DMS53 treated with DMSO at 0.1 percent for 48 hours (cell line): ENCODE results near the gene MOB3C.
A peak's percentile ranks its signal among the peaks of the same experiment; 100 is the strongest.
"Not testable (repeated sequence)": the region's sequence is repeated elsewhere in the genome, so short reads cannot be mapped to it uniquely, and the experiment has no call there.

Experiments
- DNase-seq: peaks from one replicate; lab custom pipeline; 2025; ENCODE audit not compliant: unreplicated experiment; lab: John Stamatoyannopoulos, UW

Gene MOB3C

DNA sequence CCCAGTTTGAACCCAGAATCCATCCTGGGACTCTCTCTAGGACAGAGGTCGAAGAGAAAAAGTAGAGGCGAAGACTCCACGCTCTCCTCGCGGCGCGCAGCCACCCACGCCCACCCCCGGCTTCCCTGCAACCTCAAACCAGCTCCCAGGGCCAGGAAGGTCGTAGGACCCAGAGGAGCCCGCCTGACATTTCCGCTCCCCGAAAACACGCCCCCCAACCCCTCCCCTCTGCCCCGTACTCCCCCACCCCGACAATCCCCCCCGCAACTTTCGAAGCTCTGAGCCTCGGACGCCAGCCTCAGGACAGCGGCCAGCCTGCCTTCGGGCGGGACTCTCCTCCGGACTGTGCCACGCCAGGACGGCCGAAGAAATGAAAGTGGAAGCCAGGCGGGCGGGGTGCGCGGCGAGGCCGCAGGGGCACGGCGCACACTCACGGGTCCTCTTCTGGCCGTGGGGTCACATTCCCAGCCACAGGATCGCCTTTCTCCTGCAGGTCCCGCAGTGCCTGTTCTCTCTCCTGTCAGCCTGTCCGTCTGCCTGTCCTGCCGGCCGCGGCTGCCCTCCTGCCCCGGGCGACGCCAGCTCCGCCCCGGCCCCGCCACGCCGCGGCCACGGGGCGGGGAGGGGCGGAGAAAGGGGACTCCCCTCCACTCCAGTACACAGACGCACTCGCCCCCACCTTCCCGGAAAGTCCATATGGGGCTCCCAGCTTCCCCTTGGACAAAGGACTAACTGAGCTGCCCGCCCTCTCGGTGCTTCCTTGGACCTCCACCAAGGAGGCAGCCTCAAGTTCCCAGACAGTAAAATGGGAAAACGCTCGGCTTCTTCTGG, at the start of gene MOB3C:
TSS of gene MOB3C (minus strand) at position 535 of the 831 bp plus-strand sequence. CDS start 3,490 bp downstream, outside the sequence.
- DNase-seq: peak; percentile 61

DNA sequence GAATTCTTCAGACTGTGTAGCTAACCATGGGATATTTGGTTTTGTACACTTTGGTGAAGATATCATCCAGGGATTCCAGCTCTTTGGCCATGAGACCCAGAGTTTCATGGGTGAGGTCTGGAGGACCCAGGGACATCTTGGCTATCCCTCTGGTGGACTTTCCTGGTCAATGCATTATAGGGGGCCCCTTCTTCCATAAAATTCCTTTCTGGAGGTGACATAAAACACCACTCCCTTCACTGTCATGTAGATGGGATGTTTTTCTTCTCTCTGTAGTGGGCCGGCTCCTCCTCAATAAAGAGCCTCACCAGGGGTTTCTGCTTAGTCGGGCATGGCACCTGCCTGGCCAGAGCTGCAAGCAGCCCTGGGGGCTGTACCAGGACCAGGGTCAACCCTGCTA, 49.4 kb upstream of the MOB3C start:
- DNase-seq: no peak

DNA sequence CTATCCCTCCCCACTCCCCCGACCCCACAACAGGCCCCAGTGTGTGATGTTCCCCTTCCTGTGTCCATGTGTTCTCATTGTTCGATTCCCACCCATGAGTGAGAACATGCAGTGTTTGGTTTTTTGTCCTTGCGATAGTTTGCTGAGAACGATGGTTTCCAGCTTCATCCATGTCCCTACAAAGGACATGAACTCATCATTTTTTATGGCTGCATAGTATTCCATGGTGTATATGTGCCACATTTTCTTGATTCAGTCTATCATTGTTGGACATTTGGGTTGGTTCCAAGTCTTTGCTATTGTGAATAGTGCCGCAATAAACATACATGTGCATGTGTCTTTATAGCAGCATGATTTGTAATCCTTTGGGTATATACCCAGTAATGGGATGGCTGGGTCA, 46.3 kb upstream of the MOB3C start:
- not testable (repeated sequence) for DNase-seq

DNA sequence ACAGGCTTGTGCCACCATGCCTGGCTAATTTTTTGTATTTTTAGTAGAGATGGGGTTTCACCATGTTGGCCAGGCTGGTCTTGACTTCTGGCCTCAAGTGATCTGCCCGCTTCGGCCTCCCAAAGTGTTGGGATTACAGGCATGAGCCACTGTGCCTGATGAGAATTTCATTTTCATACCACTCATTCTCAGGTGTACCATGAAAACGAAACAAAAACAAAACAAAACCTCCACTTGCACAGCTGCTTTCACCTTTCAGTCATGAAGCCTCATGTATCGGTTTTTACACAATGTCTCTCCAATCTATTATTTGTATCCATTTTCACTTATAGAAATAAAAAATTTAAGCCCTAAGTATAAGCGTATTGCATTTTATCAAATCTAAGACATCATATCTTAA, 43.5 kb upstream of the MOB3C start:
- DNase-seq: not testable (repeated sequence)

DNA sequence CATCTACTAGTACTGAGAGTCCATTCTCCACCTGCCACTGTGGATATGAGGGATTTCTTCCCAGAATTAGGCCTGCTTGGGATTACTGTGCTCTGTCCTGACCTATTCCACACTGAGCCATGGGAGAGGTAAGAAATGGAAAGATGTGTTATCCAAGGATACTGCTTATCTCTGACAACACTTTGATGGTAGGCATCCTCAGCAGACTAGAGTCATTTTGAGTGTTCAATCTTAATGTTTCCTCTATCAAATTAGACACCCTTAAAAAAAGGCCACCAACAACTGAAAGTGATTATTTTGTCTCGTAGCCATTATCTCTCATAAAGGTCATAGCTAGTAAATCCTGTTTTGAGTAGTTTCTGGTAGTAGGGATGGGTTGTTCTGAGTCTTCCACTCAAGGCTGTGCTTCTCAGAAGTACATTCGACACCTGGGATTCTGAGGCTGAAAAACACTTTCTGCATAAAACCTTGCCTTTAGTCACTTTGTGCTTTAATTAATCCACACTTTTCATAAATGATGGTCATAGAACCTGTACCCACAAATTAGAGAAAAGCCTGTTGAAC, 42.8 kb upstream of the MOB3C start:
- no peak for DNase-seq

DNA sequence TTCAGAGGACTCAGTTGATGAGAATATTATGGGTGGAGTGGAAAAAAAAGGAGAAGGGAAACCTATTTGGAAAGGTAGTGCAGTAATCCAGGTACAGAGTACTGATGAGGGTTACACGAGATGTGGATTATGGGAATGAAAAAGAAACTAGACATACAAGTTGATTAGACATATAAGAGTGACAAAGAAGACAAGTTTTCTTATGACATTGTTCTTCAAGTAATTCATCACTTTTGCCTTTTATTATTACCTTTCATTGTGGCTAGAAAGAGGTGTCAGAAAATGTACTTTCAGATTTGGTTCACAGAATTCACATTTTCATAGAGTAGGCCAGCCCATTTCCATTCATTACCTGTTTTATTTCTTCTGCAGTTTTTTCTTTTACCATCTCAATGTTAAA, 41.2 kb upstream of the MOB3C start:
- no peak for DNase-seq

DNA sequence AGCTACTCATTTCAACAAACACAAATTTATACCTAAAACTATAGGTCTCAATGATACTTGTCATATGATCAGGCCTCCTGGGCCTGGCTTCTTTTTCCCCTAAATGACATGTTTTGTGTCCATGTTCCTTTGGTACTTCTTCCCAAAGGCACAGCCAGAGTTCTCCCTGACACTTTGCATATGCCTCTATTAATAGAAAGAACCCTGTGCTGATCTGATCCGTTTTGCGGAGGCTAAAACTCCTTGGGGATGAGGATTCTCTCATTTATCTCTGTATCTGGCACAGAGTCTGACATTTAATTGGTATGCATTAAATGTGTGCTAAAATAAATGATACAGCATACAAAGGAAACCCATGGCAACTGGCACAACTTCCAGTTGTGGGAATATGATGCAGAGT, 40.0 kb upstream of the MOB3C start:
- DNase-seq: no peak

DNA sequence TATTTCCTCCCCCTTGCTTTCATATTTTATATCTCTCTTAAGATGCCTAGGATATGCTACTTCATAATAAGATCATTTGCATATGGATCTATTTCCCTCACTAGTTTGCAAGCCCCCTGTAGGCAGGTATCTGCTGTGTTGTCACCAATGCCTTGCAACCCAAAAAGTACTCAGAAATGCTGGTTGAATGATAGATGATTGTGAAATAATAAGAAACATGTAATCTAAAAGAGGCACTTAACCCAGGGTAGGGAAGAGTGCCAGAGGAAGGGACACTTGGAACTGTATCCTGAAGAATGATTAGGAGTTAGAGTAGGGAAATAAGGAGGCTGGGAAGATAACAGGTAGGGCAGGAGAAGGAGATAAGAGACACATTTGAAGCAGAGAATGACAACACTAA, 39.2 kb upstream of the MOB3C start:
- DNase-seq: no peak

DNA sequence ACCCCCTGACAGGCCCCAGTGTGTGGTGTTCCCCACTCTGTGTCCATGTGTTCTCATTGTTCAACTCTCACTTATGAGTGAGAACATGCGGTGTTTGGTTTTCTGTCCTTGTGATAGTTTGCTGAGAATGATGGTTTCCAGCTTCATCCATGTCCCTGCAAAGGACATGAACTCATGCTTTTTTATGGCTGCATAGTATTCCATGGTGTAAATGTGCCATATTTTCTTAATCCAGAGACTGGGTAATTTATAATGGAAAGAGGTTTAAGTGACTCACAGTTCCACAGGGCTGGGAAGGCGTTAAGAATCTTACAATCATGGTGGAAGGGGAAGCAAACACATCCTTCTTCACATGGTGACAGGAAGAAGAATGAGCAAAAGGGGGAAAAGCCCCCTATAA, 38.1 kb upstream of the MOB3C start:
- DNase-seq: not testable (repeated sequence)

DNA sequence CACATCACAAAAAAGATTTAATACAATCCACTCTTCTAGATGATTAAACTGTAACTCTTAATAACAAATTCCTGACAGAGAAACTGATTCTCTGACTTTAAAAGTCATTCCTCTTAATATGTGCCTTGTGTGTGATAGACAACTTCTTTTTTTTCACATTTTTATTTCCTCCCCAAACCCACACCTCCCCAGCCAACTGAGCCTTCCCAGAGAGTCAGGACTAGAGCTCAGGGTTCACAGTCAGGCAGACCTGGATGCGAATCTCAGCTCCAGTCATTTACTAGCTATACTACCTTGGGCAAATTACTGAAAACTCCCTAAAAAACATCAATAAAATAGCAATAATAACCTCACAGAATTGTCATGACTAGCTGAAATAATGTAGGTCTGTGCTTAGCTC, 37.4 kb upstream of the MOB3C start:
- DNase-seq: no peak

DNA sequence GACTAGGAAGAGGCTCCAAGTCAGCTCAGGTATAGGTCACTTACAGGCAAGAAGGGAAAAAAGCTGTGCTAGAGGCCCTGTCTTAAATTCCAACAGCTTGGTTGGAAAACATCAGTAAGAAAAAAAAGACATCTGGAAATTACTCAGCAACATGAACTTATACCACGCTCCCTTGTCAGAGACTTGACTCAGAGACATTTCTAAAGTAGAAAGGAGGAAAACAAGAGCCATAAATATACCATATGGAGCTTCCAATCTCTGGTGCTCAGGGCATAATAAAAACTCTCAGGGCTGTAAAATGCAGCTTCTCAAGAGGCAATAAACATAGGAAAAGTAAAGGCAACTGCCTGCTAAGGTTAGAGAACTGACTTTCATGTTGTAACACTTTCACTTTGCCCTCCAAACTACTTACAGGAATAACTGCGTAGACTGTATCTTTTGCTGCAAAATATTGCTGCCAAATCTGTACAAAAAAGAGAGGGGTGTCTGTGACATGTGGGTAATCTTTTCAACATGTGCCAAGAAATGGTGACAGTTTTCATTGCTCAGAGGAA, 36.9 kb upstream of the MOB3C start:
- no peak for DNase-seq

DNA sequence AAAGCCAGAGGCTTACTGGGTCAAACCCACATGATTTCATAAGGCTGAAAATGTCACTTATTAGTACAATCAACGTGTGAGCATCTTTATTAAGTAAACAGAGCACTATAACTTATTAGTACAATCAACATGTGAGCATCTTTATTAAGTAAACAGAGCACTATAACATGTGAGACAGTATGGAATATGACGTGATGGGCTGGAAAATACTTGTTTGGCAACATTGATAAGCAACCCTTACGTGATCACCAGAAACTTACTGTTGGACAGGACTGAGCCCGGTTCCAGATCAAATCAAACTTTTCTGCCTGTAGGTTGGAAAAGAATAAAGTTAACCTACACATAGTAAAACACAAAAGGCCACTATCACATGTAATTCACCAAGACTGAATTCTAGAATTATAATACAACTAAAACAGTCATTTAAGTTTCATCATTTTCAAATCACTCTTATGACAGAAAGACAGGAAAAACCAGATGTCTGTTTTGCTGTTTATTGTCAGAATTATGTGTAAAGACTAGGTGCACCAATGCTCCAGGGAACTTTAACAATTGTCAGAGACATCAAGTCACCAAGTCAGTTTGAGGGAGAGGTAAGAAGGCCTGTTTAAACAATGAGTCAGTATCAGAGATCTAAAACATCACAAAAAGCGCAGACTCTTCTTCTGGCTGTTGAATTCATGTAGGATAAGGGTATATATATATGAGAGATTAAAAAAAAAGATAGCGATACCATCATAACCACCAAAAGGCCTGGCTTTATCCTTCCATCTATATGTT, 35.9 kb upstream of the MOB3C start:
- no peak for DNase-seq

DNA sequence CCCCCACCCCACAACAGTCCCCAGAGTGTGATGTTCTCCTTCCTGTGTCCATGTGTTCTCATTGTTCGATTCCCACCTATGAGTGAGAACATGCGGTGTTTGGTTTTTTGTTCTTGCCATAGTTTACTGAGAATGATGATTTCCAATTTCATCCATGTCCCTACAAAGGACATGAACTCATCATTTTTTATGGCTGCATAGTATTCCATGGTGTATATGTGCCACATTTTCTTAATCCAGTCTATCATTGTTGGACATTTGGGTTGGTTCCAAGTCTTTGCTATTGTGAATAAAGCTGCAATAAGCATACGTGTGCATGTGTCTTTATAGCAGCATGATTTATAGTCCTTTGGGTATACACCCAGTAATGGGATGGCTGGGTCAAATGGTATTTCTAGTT, 34.5 kb upstream of the MOB3C start:
- not testable (repeated sequence) for DNase-seq

DNA sequence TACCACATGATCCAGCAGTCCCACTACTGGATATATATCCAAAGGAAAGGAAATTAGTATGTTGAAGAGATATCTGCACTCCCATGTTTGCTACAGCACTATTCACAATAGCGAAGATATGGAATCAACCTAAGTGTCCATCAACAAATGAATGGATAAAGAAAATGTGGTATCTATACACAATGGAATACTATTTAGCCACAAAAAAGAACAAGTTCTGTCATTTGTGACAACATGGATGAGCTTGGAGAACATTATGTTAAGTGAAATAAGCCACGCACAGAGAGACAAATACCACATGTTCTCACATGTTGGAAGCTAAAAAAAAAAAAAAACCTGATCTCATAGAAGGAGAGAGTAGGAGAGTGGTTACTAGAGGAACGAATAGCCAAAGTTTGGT, 33.9 kb upstream of the MOB3C start:
- no peak for DNase-seq

DNA sequence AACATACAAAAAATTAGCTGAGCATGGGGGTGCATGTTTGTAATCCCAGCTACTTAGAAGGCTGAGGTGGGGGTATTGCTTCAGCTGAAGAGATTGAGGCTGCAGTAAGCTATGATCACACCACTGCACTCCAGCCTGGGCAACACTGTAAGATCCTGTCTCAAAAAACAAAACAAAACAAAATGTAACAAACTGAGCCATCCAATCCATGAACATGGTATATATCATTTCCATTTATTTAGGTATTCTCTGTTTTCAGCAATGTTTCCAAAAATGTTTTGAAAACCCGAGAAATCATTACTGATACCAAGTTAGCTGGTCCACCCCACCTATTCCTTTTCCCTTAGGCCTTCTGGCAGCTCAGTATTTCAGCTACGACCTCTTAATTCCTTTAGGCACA, 33.2 kb upstream of the MOB3C start:
- DNase-seq: no peak

DNA sequence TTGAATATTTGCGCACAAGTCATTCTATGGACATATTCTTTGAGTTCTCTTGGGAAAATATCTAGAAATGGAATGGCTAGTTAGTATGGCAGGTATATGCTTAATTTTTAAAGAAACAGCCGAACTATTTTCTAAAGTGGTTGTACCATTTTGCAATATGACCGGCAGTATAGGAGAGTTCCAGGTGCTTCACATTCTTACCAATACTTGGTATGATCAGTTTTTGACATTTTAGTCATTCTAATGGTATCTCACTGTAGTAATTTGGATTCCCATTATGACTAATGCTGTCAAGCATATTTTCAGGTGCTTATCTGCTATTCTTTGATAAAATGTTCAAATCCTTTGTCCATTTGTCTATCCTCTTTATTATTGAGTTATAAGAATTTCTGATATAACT, 31.0 kb upstream of the MOB3C start:
- no peak for DNase-seq

DNA sequence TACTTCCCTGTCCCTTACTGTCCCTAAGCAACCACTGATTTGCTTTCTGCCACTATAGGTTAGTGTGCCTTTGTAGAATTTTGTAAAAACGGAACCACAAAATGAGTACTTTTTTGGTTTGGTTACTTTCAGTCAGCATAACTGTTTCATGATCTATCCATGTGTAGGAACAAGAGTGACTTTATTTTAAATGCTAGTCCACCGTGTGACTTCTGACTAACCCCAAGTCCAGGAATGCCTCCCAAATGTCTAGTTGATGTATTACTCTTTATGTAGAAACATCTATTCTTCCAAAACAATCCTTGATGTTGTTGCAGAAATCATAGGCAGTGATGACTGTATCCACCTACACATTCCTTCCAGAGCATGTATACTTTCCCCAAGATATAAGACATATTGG, 30.2 kb upstream of the MOB3C start:
- no peak for DNase-seq

DNA sequence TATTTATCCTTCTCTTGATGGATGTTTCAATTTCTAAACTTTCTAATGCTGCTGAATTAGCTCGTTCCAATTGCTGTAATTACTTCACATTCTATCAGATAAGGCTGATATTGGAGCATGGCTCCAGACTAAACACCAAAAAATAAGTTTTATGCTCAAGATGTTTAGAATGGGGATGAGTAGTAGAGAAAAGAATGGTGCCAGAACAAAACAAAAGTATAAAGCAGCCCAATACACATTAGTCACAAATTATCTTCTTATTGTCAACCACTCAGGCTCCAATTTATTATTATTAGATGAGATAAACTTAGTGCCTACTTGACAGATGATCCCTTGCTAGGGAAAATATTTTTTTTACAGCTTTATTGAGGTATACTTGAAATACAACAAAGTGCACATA, 29.7 kb upstream of the MOB3C start:
- no peak for DNase-seq

DNA sequence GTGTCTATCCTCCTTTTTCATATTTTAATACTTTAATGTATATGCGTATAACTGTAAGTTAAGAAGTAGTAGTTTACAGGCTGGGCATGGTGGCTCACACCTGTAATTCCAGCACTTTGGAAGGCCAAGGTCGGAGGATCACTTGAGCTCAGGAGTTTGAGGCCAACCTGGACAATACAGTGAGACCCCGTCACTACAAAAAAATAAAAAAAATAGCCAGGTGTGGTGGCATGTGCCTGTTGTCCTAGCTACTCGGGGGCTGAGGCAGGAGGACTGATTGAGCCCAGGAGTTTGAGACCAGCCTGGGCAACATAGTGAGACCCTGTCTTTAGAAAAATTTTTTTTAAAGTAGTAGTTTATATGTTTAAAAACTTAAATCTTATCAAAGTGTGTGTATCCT, 29.2 kb upstream of the MOB3C start:
- no peak for DNase-seq

DNA sequence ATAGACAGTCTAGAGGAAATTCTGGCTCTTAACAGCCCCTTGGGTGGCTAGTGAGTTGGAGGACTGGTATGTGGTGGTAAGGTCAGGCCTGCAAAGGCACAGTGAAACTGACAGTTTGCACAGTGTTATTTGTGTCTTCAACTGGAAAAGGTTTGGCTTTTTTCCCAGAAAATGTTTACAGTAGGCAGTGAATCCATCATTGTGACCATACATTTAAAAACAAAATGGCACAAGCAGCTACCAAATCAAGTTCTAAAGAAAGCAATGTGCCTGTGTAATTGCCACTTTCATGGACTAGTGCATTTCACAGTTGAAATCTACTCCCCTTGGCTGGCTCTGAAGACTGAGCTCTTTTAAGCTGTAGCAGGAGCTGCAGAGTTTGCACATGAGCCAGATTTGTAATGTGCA, 26.8 kb upstream of the MOB3C start:
- peak; percentile 90 for DNase-seq

DNA sequence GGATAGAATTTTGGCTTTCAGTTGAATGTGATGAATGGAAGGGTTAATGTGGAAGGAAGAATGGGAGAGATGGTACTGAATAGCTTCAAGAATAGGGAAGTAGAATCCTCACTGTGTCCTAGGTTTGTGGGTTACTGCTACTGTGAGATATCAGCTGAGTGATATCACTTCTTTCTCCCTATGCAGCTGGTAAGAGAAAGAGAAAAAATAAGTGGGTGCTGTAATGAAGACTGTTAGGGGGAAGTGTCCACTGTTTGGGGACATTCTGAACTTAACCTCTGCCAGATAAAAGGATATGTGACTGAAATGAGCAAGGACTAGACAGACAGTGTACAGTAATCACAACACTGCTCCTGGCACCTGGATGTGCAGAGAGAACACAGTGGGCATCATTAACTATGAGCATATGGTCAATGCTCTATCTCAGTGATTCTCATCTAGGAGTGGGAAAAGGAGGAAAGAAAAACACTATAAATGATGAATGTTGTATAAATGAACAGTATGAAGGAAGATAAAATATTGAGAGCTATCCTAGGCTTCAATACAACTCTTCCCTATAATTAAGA, 25.6 kb upstream of the MOB3C start:
- DNase-seq: no peak
